SHP77 treated with DMSO at 0.1 percent for 48 hours (cell line): ENCODE measurements around the gene GRIK2.
"Not testable (repeated sequence)": the region's sequence is repeated elsewhere in the genome, so short reads cannot be mapped to it uniquely, and the experiment has no call there.

Experiments
- DNase-seq: peaks from one replicate; lab custom pipeline; 2025; lab: John Stamatoyannopoulos, UW

The GRIK2 gene

GRCh38 chr6:101393251-101393828, at the start of gene GRIK2:
Gene GRIK2, plus strand, starts transcription at chr6:101393708.
- peak; percentile 78 for DNase-seq

GRCh38 chr6:101344885-101345284, 48.6 kb upstream of the GRIK2 start:
- DNase-seq: no peak

- DNase-seq: no peak
Measured at GRCh38 chr6:101348816-101349215, 44.7 kb upstream of the GRIK2 start.

- DNase-seq: not testable (repeated sequence)
Measured at GRCh38 chr6:101350631-101351030, 42.9 kb upstream of the GRIK2 start.

GRCh38 chr6:101351173-101351572, 42.3 kb upstream of the GRIK2 start:
- DNase-seq: no peak

- no peak for DNase-seq
Measured at GRCh38 chr6:101352316-101352715, 41.2 kb upstream of the GRIK2 start.

GRCh38 chr6:101365181-101365580, 28.3 kb upstream of the GRIK2 start:
- DNase-seq: no peak

- DNase-seq: no peak
Measured at GRCh38 chr6:101379926-101380325, 13.6 kb upstream of the GRIK2 start.

GRCh38 chr6:101380897-101381630, 12.4 kb upstream of the GRIK2 start:
- no peak for DNase-seq

GRCh38 chr6:101383747-101384146, 9.8 kb upstream of the GRIK2 start:
- not testable (repeated sequence) for DNase-seq

GRCh38 chr6:101386982-101387381, 6.5 kb upstream of the GRIK2 start:
- DNase-seq: no peak

- no peak for DNase-seq
Measured at GRCh38 chr6:101391772-101392585, 1.5 kb upstream of the GRIK2 start.

GRCh38 chr6:101392586-101393230, 800 bp upstream of the GRIK2 start:
- peak; percentile 50 for DNase-seq

GRCh38 chr6:101393829-101394251, 332 bp downstream of the GRIK2 start:
- DNase-seq: peak; percentile 53

- no peak for DNase-seq
Measured at GRCh38 chr6:101394936-101395335, 1.4 kb downstream of the GRIK2 start.

GRCh38 chr6:101395345-101395744, 1.8 kb downstream of the GRIK2 start:
- DNase-seq: no peak

- DNase-seq: no peak
Measured at GRCh38 chr6:101396548-101397173, 3.2 kb downstream of the GRIK2 start.

- DNase-seq: peak; percentile 81
Measured at GRCh38 chr6:101397199-101397598, 3.7 kb downstream of the GRIK2 start.

- DNase-seq: no peak
Measured at GRCh38 chr6:101398716-101399615, 5.5 kb downstream of the GRIK2 start.

- no peak for DNase-seq
Measured at GRCh38 chr6:101399616-101400162, 6.2 kb downstream of the GRIK2 start.
